NCI-H1092 (cell line): ENCODE data around the gene RGS21.

Experiments used
- DNase-seq: peaks from one replicate; lab custom pipeline; 2025; lab: John Stamatoyannopoulos, UW

RGS21 gene

GRCh38 chr1:192378878-192379277 lies 62.1 kb downstream of the RGS21 start:
- DNase-seq, result no peak

- DNase-seq, result no peak
Measured at GRCh38 chr1:192379554-192379953, 62.8 kb downstream of the RGS21 start.

GRCh38 chr1:192382758-192383157 lies 66.0 kb downstream of the RGS21 start:
- DNase-seq, result no peak

GRCh38 chr1:192386051-192386650 lies 69.4 kb downstream of the RGS21 start:
- DNase-seq, result no peak

GRCh38 chr1:192395211-192395610 lies 78.4 kb downstream of the RGS21 start:
- no peak for DNase-seq

- no peak for DNase-seq
Measured at GRCh38 chr1:192395895-192396294, 79.1 kb downstream of the RGS21 start.

GRCh38 chr1:192399161-192399560 lies 82.4 kb downstream of the RGS21 start:
- no peak for DNase-seq

- no peak for DNase-seq
Measured at GRCh38 chr1:192401825-192402224, 85.0 kb downstream of the RGS21 start.

- no peak for DNase-seq
Measured at GRCh38 chr1:192402571-192402970, 85.8 kb downstream of the RGS21 start.

- DNase-seq, result no peak
Measured at GRCh38 chr1:192407206-192407605, 90.4 kb downstream of the RGS21 start.
